ENCODE measurements around the gene NR2C2. TPM values are rescaled to one million over a fixed set of nuclear protein-coding genes. Genes with fewer than 3 reads are reported as not detected.

NR2C2 gene
- total RNA-seq, 1 experiment from 2014 or later, result 38.5 TPM

DNA sequence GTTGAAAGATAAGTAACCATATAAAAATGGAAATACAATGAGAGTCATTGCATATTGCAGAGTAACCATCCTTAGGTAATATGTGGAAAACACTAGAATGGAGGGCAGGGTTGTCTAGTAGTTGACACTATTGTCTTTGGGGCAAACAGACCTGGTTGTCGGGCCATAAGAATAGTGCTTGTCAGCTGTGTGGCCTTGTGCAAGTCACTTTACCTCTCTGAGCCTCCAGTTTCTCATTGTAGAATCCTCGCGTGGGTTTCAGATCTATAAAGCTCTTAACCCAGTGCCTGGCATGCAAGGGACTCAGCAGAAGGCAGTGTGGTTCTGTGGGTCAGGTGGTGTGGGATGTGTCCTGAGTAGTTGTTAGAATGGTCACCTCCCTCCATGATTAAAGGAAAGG is 85.7 kb downstream of the NR2C2 start:
- H3K4me1 ChIP-seq (ENCODE audit: insufficient read depth, low read length), result no peaks in the 10 kb centered on the region
- H3K4me2 ChIP-seq (ENCODE audit: insufficient read depth, insufficient read length, low read length), result no peak overlapping the region
- H2AFZ ChIP-seq (ENCODE audit: low read length), result no peak overlapping the region
- no peak overlapping the region for H3K27ac ChIP-seq (ENCODE audit: insufficient read length, low read depth, low read length)
- no peaks in the 10 kb centered on the region for H4K20me1 ChIP-seq (ENCODE audit: control insufficient read depth, insufficient read depth, insufficient read length)
- Mint-ChIP-seq H3K4me1 (no peaks in the 10 kb centered on the region), H3K9me3 (no peaks in the 10 kb centered on the region), H3K27me3 (ENCODE audit: low read depth) (no peaks in the 10 kb centered on the region), H3K27ac (no peak overlapping the region; a peak in 1 of 7 replicates), H3K4me3 (no peak overlapping the region), H3K36me3 (ENCODE audit: insufficient read depth in 1 of 3, low read depth in 3 of 3) (peaks cover 28 to 89% (median 83%) of the 10 kb centered on the region in 3 experiments; a peak in 6 of 7 replicates)
- no peak overlapping the region for H4K5ac ChIP-seq (ENCODE audit: insufficient read length, low read depth, low read length)
- H3K23ac ChIP-seq (ENCODE audit: insufficient read length, low read depth, low read length), result no peak overlapping the region
- no peak overlapping the region for H3K4ac ChIP-seq (ENCODE audit: low read depth, low read length)
- no peak overlapping the region for H2BK20ac ChIP-seq (ENCODE audit: low read depth, low read length, poor library complexity, severe bottlenecking)
- H3K9ac ChIP-seq (ENCODE audit: extremely low read depth, insufficient read length, low read length), result no peak overlapping the region
- H4K8ac ChIP-seq (replicated peaks; ENCODE audit: insufficient read length, low read depth, low read length), result no peak overlapping the region
- H3K79me2 ChIP-seq (ENCODE audit: insufficient read depth, low read length), result no peaks in the 10 kb centered on the region
- no peak overlapping the region for H3K18ac ChIP-seq (ENCODE audit: insufficient read length, low read depth, low read length)
- H2AK5ac ChIP-seq (ENCODE audit: insufficient read length, low read length), result no peak overlapping the region
- H3K23me2 ChIP-seq (ENCODE audit: insufficient read length, low read depth, low read length, poor library complexity, severe bottlenecking), result no peaks in the 10 kb centered on the region
- WGBS (ENCODE audit: extremely low coverage, insufficient read length, low lambda C conversion rate), result no CpG with 5 or more reads among the region's 3 CpGs
- TF ChIP-seq, protein P1, sequence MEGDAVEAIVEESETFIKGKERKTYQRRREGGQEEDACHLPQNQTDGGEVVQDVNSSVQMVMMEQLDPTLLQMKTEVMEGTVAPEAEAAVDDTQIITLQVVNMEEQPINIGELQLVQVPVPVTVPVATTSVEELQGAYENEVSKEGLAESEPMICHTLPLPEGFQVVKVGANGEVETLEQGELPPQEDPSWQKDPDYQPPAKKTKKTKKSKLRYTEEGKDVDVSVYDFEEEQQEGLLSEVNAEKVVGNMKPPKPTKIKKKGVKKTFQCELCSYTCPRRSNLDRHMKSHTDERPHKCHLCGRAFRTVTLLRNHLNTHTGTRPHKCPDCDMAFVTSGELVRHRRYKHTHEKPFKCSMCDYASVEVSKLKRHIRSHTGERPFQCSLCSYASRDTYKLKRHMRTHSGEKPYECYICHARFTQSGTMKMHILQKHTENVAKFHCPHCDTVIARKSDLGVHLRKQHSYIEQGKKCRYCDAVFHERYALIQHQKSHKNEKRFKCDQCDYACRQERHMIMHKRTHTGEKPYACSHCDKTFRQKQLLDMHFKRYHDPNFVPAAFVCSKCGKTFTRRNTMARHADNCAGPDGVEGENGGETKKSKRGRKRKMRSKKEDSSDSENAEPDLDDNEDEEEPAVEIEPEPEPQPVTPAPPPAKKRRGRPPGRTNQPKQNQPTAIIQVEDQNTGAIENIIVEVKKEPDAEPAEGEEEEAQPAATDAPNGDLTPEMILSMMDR (conservative IDR thresholded peaks at IDR 0.05), result no peak
- H3K56ac ChIP-seq (ENCODE audit: insufficient read length, low read depth, low read length), result no peak overlapping the region
- H2BK5ac ChIP-seq (ENCODE audit: insufficient read length, low read length), result no peak overlapping the region
- H2BK12ac ChIP-seq (ENCODE audit: insufficient read length, low read depth, low read length), result no peak overlapping the region
- no peak overlapping the region for H3T11ph ChIP-seq (ENCODE audit: low read length)
- no peaks in the 10 kb centered on the region for H3K27me3 ChIP-seq (ENCODE audit: insufficient read depth, low read length)
- no peak overlapping the region for H2BK15ac ChIP-seq (ENCODE audit: low read depth, low read length)
- H3K14ac ChIP-seq (ENCODE audit: insufficient read depth, low read length), result no peak overlapping the region
- no peaks in the 10 kb centered on the region for H3K79me1 ChIP-seq (ENCODE audit: insufficient read depth, low read depth, low read length, poor library complexity, severe bottlenecking)
- H2BK120ac ChIP-seq (ENCODE audit: low read depth, low read length, poor library complexity, severe bottlenecking), result no peak overlapping the region
- H4K91ac ChIP-seq (ENCODE audit: insufficient read length, low read depth, low read length), result no peak overlapping the region
- DNase-seq, result no peak
- H3K9me3 ChIP-seq (ENCODE audit: control insufficient read depth, low read depth, low read length), result no peaks in the 10 kb centered on the region

Data from H9 (cell line).